Peyer's patch (tissue), 4 donors: Measurements from ENCODE around the gene CREB3.

Experiments
- CTCF ChIP-seq, 6 experiments: fragments of 450-650 bp in 4 of 6; fragments of 200-600 bp in 2 of 6; sonication (generic) in 1 of 6; IDR thresholded peaks; one replicate each; pipeline ENCODE4 v1.5.1; 2017 to 2019; ENCODE audit warnings: antibody characterized with exemption in 6 of 6, mild to moderate bottlenecking in 3 of 6, moderate library complexity in 1 of 6
- POLR2A ChIP-seq, 2 donors: fragments of 450-650 bp; IDR thresholded peaks; one replicate each; pipeline ENCODE4 v1.5.1; 2017; ENCODE audit warnings: antibody characterized with exemption in 2 of 2, mild to moderate bottlenecking in 2 of 2, moderate library complexity in 2 of 2

GRCh38 chr9:35708146-35708545 is 24.3 kb upstream of the CREB3 start:
- TF ChIP-seq CTCF (IDR thresholded peaks at IDR 0.05), result no peak
- TF ChIP-seq POLR2A (IDR thresholded peaks at IDR 0.05), result no peak
